Measurements from ENCODE around the gene COL21A1.

The COL21A1 gene

GRCh38 chr6:56282391-56282790 lies 35.0 kb upstream of the COL21A1 start:
- no peak overlapping the region for H3K4me3 ChIP-seq (ENCODE audit: low read length)
- DNase-seq (ENCODE audit: low read depth): no peak
- TF ChIP-seq CTCF (conservative IDR thresholded peaks at IDR 0.05; ENCODE audit: low read depth, low read length): no peak

- no peak for DNase-seq (ENCODE audit: low read depth)
- H3K4me3 ChIP-seq (ENCODE audit: low read length): no peak overlapping the region
- no peak for TF ChIP-seq CTCF (conservative IDR thresholded peaks at IDR 0.05; ENCODE audit: low read depth, low read length)
Measured at GRCh38 chr6:56280126-56280525, 32.7 kb upstream of the COL21A1 start.

GRCh38 chr6:56279331-56280080 lies 32.1 kb upstream of the COL21A1 start:
- no peak for TF ChIP-seq CTCF (conservative IDR thresholded peaks at IDR 0.05; ENCODE audit: low read depth, low read length)
- no peak overlapping the region for H3K4me3 ChIP-seq (ENCODE audit: low read length)
- DNase-seq (ENCODE audit: low read depth): peak; percentile 85

GRCh38 chr6:56278171-56278591 lies 30.8 kb upstream of the COL21A1 start:
- no peak overlapping the region for H3K4me3 ChIP-seq (ENCODE audit: low read length)
- no peak for DNase-seq (ENCODE audit: low read depth)
- TF ChIP-seq CTCF (conservative IDR thresholded peaks at IDR 0.05; ENCODE audit: low read depth, low read length): no peak

GRCh38 chr6:56270812-56271441 lies 23.5 kb upstream of the COL21A1 start:
- DNase-seq (ENCODE audit: low read depth): no peak
- no peak overlapping the region for H3K4me3 ChIP-seq (ENCODE audit: low read length)
- TF ChIP-seq CTCF (conservative IDR thresholded peaks at IDR 0.05; ENCODE audit: low read depth, low read length): no peak

GRCh38 chr6:56268266-56268665 lies 20.9 kb upstream of the COL21A1 start:
- TF ChIP-seq CTCF (conservative IDR thresholded peaks at IDR 0.05; ENCODE audit: low read depth, low read length): no peak
- no peak for DNase-seq (ENCODE audit: low read depth)
- no peak overlapping the region for H3K4me3 ChIP-seq (ENCODE audit: low read length)

- no peak for DNase-seq (ENCODE audit: low read depth)
- H3K4me3 ChIP-seq (ENCODE audit: low read length): no peak overlapping the region
- no peak for TF ChIP-seq CTCF (conservative IDR thresholded peaks at IDR 0.05; ENCODE audit: low read depth, low read length)
Measured at GRCh38 chr6:56266011-56266410, 18.6 kb upstream of the COL21A1 start.
